Measurements from ENCODE around the gene SF1.

Gene SF1

DNA sequence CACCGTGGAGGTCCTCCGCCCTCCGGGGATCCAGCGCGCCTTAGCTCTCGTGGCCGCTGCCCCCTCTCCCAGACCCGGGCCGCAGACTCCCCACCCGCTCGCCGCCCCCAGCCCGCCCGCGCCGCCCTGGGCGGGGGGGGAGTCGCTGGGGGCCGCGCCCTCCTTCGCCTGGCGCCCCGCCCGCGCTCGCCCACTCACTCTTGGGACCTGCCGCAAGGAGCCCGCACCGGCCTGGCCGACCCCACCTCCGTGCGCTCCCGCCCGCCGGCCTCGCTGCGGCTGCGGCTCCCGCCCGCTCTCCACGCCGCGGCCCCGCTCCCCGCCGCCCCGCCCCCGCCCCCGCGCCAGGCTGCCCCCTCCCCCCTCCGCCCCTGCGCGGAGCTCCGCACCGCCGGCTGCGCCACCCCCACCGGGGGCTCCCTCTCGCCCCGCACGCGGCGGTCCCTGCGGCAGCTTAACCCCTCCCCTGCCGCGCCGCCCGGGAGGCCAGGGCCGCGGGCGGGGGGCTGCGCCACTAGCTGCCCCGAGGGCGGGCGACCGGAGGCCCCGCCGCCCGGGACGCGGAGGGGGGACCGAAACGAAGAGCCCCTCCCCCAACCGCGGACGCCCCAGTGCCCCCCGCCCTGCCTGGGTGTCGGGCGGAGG, 33.7 kb downstream of the SF1 start:
- no peak for DNase-seq

DNA sequence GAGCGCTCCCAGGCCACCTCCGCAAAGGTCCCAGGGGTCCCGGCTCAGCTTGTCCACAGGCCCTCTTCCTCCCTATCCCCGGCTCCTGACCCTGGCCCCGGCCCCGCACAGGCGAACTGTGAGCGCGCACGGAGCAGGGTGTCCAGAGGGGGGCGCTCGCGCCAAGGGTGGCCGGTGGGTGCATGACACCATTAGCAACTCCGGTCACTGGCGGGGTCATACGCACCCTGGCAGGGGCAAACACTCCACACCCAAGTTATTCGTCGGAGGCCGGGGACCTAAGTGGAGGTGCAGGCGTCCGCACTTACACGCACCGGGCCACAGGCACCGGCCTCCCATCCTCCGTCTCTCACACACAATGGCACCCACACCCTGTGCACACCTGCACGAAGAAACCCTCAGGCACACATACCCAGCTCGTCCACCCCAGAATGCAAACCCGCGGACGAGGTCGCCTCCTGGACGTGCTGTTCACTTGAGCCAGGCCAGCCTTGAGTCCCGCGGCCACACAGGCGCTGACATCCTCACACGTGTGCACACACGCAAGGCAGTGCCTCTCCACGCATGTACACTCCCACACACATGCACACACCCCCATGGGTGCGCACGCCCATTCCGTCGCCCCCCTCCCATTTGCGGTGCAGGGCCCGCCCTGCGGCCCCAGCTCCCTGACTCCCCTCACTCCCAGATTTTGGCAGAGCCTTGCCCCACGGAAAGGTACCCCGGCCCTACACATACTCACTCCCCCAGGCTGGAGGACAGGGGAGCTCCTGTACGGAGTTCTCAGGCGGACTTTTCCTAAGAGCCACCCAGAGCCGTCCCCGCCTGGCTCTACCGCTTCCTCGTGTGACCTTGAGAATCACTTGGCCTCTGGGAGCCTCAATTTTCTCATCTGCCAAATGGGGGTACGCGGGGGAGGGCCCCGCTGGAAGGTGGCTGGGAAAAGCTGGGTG, 34.5 kb downstream of the SF1 start, which contains the start of gene RASGRP2:
Gene RASGRP2 (minus strand): TSS at position 552 of the 953 bp plus-strand sequence. CDS start 1,276 bp downstream, outside the sequence.
- DNase-seq = no peak

DNA sequence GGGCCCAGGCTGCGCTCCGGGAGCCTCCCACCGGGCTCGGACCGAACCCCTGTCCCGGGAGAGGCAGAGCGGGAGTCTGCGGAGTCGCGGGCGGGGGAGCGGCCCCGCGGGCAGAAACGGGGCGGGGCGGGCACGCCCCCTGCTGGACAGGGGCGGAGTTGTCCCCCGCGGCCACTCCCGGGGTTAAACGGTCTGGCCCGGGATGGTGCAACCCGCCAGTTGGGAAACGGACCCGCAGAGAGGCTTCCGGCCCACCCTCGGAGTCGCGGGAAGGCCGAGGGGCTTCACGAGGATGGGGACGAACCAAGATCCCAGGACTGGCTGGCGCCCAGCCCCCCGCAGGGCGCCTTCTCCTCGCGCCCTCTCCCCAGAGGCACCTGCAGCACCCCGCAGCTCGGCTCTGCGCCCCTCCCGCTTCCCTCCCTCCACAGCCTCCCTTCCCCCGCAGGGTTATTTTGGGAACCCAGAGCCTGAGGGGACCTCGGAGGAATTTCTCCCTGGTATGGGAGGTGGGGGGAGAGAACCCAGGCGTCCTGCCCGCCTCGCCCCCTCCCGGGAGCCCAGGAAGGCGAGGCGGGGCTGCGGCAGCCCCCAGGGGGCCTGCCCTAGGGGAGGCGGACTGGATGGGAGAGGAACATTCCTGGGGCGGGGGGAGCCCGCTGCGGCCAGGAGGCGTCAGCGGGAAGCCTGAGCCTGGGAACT, 35.3 kb downstream of the SF1 start:
- no peak for DNase-seq

DNA sequence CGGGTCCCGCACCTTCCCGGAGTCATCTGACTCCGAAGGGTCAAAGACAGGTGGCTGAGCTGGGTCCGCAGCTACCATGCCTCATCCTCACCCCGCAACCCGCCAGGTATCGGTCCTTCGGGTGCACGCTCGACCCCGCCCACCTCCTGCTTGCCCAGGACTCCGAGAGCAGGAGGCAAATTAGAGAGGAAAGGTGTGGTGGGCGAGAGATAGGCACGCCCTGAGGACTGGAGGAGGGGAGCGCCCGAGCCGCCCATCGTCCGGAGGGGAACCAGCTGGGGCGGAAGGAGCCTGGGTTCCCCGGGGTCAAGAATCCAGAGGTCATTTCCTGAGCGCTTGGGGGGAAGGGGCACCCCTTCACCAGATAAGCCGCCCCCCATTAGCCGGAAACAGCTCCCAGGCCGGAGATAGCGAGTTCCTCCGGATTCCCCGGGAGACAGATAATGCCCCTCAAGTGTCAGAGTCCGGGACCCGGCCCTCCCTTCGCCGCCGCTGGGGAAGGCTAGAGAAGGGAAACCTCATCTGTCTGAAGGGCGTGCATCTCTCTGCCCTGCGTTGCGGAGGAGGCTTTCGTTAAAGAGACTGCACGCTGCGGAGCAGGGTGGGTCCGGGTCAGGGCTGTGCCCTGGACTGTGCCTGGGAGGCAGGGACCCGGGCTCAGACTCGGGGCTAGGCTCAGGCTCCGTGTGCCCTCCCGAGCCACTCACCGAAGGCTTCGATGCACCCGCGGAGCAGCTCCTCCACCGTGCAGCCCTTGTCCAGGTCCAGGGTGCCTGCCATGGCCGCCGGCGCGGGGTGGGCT, 36.1 kb downstream of the SF1 start:
- no peak for DNase-seq

GRCh38 chr11:64741375-64742086, 36.8 kb downstream of the SF1 start:
- no peak for DNase-seq

GRCh38 chr11:64739871-64740270, 38.5 kb downstream of the SF1 start:
- DNase-seq = no peak

GRCh38 chr11:64736654-64737053, 41.7 kb downstream of the SF1 start:
- no peak for DNase-seq

GRCh38 chr11:64735725-64736259, 42.5 kb downstream of the SF1 start:
- no peak for DNase-seq

- no peak for DNase-seq
These were observed 43.3 kb downstream of the SF1 start for GRCh38 chr11:64734811-64735724.

DNA sequence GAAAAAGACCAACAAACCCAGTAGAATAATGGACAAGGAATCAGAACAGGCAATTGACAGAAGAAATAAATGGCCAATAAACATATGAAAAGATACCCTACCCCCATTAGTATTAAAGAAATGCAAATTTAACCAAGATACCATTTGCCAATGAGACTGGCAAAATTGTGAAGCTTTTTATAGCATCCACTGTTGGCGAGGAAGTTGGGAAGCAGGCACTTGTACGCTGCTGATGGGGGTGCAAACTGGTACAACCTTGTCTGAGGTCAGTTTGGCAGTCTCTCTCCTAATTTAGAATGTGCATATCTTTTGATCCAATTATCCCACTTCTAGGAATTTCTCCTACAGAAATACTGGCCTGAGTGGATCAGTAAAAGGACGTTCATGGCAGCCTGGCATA, 46.7 kb downstream of the SF1 start:
- DNase-seq = no peak

GRCh38 chr11:64729851-64730382, 48.4 kb downstream of the SF1 start:
- no peak for DNase-seq

GRCh38 chr11:64728757-64729365, 49.5 kb downstream of the SF1 start:
- no peak for DNase-seq

- no peak for DNase-seq
These were observed 51.3 kb downstream of the SF1 start for GRCh38 chr11:64726867-64727530.

- no peak for DNase-seq
These were observed 52.1 kb downstream of the SF1 start for GRCh38 chr11:64726211-64726641.

- no peak for DNase-seq
These were observed 53.3 kb downstream of the SF1 start for GRCh38 chr11:64724863-64725532.

- DNase-seq = no peak
These were observed 54.2 kb downstream of the SF1 start for GRCh38 chr11:64723907-64724862.
